Activated gamma-delta T cell treated with anti-CD3 and anti-CD28 coated beads, Interleukin-2, amount 50 U/mL, for 16 hours (primary cell): Measurements from ENCODE around the gene TMEM215.
"Not testable (repeated sequence)": the region's sequence is repeated elsewhere in the genome, so short reads cannot be mapped to it uniquely, and the experiment has no call there.

Experiments used
- DNase-seq: peaks from one replicate; pipeline ENCODE4 v3.0.0-alpha.2; 2020; ENCODE audit warnings: low read depth

TMEM215 gene

GRCh38 chr9:32783168-32783891 is at the start of gene TMEM215:
Gene TMEM215, plus strand, starts transcription at chr9:32783540. Its CDS starts 644 bp downstream, at chr9:32784184.
- no peak for DNase-seq

GRCh38 chr9:32735476-32735875 is 47.9 kb upstream of the TMEM215 start:
- DNase-seq = no peak

- no peak for DNase-seq
These were observed 46.0 kb upstream of the TMEM215 start for GRCh38 chr9:32737378-32737777.

GRCh38 chr9:32738501-32739172 is 44.7 kb upstream of the TMEM215 start:
- DNase-seq = no peak

GRCh38 chr9:32741706-32742105 is 41.6 kb upstream of the TMEM215 start:
- DNase-seq = no peak

GRCh38 chr9:32742296-32742695 is 41.0 kb upstream of the TMEM215 start:
- no peak for DNase-seq

- DNase-seq = no peak
These were observed 35.3 kb upstream of the TMEM215 start for GRCh38 chr9:32748013-32748412.

GRCh38 chr9:32755730-32756129 is 27.6 kb upstream of the TMEM215 start:
- DNase-seq = no peak

GRCh38 chr9:32764139-32764538 is 19.2 kb upstream of the TMEM215 start:
- no peak for DNase-seq

- no peak for DNase-seq
These were observed 8.1 kb upstream of the TMEM215 start for GRCh38 chr9:32775283-32775682.

GRCh38 chr9:32776201-32776600 is 7.1 kb upstream of the TMEM215 start:
- DNase-seq = no peak

- no peak for DNase-seq
These were observed 718 bp upstream of the TMEM215 start for GRCh38 chr9:32782476-32783167.

GRCh38 chr9:32787816-32788215 is 4.5 kb downstream of the TMEM215 start:
- DNase-seq = no peak

- DNase-seq = not testable (repeated sequence)
These were observed 12.7 kb downstream of the TMEM215 start for GRCh38 chr9:32796015-32796414.

- no peak for DNase-seq
These were observed 18.2 kb downstream of the TMEM215 start for GRCh38 chr9:32801530-32801929.

- DNase-seq = no peak
These were observed 23.9 kb downstream of the TMEM215 start for GRCh38 chr9:32807217-32807616.

- DNase-seq = no peak
These were observed 27.9 kb downstream of the TMEM215 start for GRCh38 chr9:32811246-32811645.

GRCh38 chr9:32820322-32820721 is 37.0 kb downstream of the TMEM215 start:
- no peak for DNase-seq

GRCh38 chr9:32823101-32823500 is 39.8 kb downstream of the TMEM215 start:
- DNase-seq = no peak

GRCh38 chr9:32823551-32823950 is 40.2 kb downstream of the TMEM215 start:
- no peak for DNase-seq

- no peak for DNase-seq
These were observed 41.9 kb downstream of the TMEM215 start for GRCh38 chr9:32825203-32825602.

- no peak for DNase-seq
These were observed 45.5 kb downstream of the TMEM215 start for GRCh38 chr9:32828861-32829260.

- no peak for DNase-seq
These were observed 49.0 kb downstream of the TMEM215 start for GRCh38 chr9:32832346-32832745.
